ENCODE results near the gene CTBP2. TPM values are rescaled to one million over a fixed set of nuclear protein-coding genes. Genes with fewer than 3 reads are reported as not detected.
A peak's percentile ranks its signal among the peaks of the same experiment; 100 is the strongest.

The CTBP2 gene
- total RNA-seq, 1 donor from 2014 or later = 84.0 TPM

GRCh38 chr10:125011171-125011925 lies 149.0 kb downstream of the CTBP2 start:
- no peak for DNase-seq (ENCODE audit: low read depth in 2 of 2)

- DNase-seq (ENCODE audit: low read depth in 2 of 2) = no peak
Measured at GRCh38 chr10:125010362-125010761, 150.0 kb downstream of the CTBP2 start.

GRCh38 chr10:125009661-125010161 lies 150.7 kb downstream of the CTBP2 start:
- no peak for DNase-seq (ENCODE audit: low read depth in 2 of 2)

- no peak for DNase-seq (ENCODE audit: low read depth in 2 of 2)
Measured at GRCh38 chr10:125008689-125009638, 151.4 kb downstream of the CTBP2 start.

GRCh38 chr10:125007436-125007835 lies 152.9 kb downstream of the CTBP2 start:
- DNase-seq (ENCODE audit: low read depth in 2 of 2) = no peak

- peak; percentile 44 to 55 for DNase-seq (ENCODE audit: low read depth in 2 of 2)
Measured at GRCh38 chr10:125006921-125007426, 153.4 kb downstream of the CTBP2 start.

GRCh38 chr10:125006188-125006680 lies 154.1 kb downstream of the CTBP2 start:
- DNase-seq (ENCODE audit: low read depth in 2 of 2) = no peak

- no peak for DNase-seq (ENCODE audit: low read depth in 2 of 2)
Measured at GRCh38 chr10:125005312-125006187, 154.8 kb downstream of the CTBP2 start.

- DNase-seq (ENCODE audit: low read depth in 2 of 2) = no peak
Measured at GRCh38 chr10:125004571-125005311, 155.6 kb downstream of the CTBP2 start.

GRCh38 chr10:125003901-125004467 lies 156.4 kb downstream of the CTBP2 start:
- DNase-seq (ENCODE audit: low read depth in 2 of 2) = no peak

- no peak for DNase-seq (ENCODE audit: low read depth in 2 of 2)
Measured at GRCh38 chr10:125003146-125003900, 157.0 kb downstream of the CTBP2 start.

- DNase-seq (ENCODE audit: low read depth in 2 of 2) = no peak
Measured at GRCh38 chr10:125002423-125003145, 157.8 kb downstream of the CTBP2 start.

- no peak for DNase-seq (ENCODE audit: low read depth in 2 of 2)
Measured at GRCh38 chr10:125002047-125002422, 158.3 kb downstream of the CTBP2 start.

- no peak for DNase-seq (ENCODE audit: low read depth in 2 of 2)
Measured at GRCh38 chr10:125001313-125002046, 158.9 kb downstream of the CTBP2 start.

- no peak for DNase-seq (ENCODE audit: low read depth in 2 of 2)
Measured at GRCh38 chr10:125000366-125001312, 159.7 kb downstream of the CTBP2 start.

Measured in dermis microvascular lymphatic vessel endothelial cell (primary cell).